IMR-90 (cell line): ENCODE data around the gene PPP1R12B.

Experiments
- POLR2A ChIP-seq: IDR thresholded peaks from 2 replicates; pipeline ENCODE4 v1.6.1; 2012; ENCODE audit warnings: mild to moderate bottlenecking, low read depth, low read length
- RAD21 ChIP-seq: IDR thresholded peaks from 2 replicates; pipeline ENCODE4 v1.6.1; 2012; ENCODE audit warnings: low read length, improper control_type of control experiment
- TF ChIP-seq, protein P1 (sequence below): conservative IDR thresholded peaks from 2 replicates; pipeline ENCODE4 v1.5.1; 2012; ENCODE audit warnings: mild to moderate bottlenecking, low read depth, low read length, improper control_type of control experiment

DNA sequence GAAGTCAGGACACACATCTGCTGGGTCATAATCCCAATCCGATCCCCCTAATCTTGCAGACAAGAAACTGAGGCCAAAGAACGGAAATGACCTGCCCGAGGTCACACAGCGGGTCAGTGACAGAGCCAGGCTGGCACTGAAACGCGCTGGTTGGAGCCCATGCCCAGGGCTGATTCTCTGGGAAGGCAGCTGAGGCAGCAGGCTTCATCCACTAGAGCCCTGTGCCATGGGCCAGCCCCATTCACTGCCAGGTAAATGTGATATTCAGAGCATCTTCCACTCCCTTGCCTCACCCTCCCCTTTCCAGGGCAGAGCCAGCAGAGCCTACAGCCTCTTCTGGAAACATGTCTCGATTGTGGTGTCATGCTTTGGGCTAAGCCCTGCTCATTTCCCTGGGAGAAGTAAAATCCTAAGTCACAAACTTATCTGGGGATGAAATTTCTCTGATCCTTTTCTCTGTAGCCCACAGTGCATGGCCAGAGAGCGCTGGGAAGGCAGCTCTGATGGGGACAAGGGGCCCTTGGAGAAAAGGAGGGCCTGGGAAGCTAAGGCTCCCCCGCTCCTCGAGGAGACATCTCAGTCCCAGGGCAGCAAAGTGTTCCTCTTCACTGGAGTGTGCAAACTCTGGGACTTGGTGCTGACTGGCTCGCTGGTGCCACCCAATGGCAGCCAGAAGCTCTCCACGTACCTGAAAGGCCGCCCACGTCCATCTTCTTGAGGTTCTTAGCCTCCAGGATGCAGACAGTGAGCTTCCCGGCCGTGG is 251.4 kb downstream of the PPP1R12B start:
- TF ChIP-seq, protein P1, sequence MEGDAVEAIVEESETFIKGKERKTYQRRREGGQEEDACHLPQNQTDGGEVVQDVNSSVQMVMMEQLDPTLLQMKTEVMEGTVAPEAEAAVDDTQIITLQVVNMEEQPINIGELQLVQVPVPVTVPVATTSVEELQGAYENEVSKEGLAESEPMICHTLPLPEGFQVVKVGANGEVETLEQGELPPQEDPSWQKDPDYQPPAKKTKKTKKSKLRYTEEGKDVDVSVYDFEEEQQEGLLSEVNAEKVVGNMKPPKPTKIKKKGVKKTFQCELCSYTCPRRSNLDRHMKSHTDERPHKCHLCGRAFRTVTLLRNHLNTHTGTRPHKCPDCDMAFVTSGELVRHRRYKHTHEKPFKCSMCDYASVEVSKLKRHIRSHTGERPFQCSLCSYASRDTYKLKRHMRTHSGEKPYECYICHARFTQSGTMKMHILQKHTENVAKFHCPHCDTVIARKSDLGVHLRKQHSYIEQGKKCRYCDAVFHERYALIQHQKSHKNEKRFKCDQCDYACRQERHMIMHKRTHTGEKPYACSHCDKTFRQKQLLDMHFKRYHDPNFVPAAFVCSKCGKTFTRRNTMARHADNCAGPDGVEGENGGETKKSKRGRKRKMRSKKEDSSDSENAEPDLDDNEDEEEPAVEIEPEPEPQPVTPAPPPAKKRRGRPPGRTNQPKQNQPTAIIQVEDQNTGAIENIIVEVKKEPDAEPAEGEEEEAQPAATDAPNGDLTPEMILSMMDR, result peak; percentile 95
- TF ChIP-seq POLR2A (no peak), RAD21 (peak; percentile 96)
